ENCODE measurements around the gene NFKBIZ.
"Not testable (repeated sequence)": the region's sequence is repeated elsewhere in the genome, so short reads cannot be mapped to it uniquely, and the experiment has no call there.

NFKBIZ gene

GRCh38 chr3:101849714-101850245, 466 bp downstream of the NFKBIZ start:
- in situ Hi-C loops (cut with MboI; ENCODE audit: low sequenced_read_pairs) = no loop called here

- in situ Hi-C loops (cut with MboI; ENCODE audit: low sequenced_read_pairs) = no loop called here
Measured at GRCh38 chr3:101850246-101851051, 1.1 kb downstream of the NFKBIZ start.

- in situ Hi-C loops (cut with MboI; ENCODE audit: low sequenced_read_pairs) = no loop called here
Measured at GRCh38 chr3:101851072-101851770, 1.9 kb downstream of the NFKBIZ start.

GRCh38 chr3:101851850-101852714, 2.8 kb downstream of the NFKBIZ start:
- in situ Hi-C loops (cut with MboI; ENCODE audit: low sequenced_read_pairs) = no loop called here

GRCh38 chr3:101852983-101853840, 3.9 kb downstream of the NFKBIZ start:
- in situ Hi-C loops (cut with MboI; ENCODE audit: low sequenced_read_pairs) = no loop called here

- in situ Hi-C loops (cut with MboI; ENCODE audit: low sequenced_read_pairs) = no loop called here
Measured at GRCh38 chr3:101853982-101854381, 4.7 kb downstream of the NFKBIZ start.

GRCh38 chr3:101854608-101855304, 5.4 kb downstream of the NFKBIZ start:
- in situ Hi-C loops (cut with MboI; ENCODE audit: low sequenced_read_pairs) = no loop called here

GRCh38 chr3:101857301-101857741, 8.0 kb downstream of the NFKBIZ start:
- in situ Hi-C loops (cut with MboI; ENCODE audit: low sequenced_read_pairs) = no loop called here

- in situ Hi-C loops (cut with MboI; ENCODE audit: low sequenced_read_pairs) = no loop called here
Measured at GRCh38 chr3:101858464-101859030, 9.2 kb downstream of the NFKBIZ start.

- in situ Hi-C loops (cut with MboI; ENCODE audit: low sequenced_read_pairs) = no loop called here
Measured at GRCh38 chr3:101859882-101860448, 10.7 kb downstream of the NFKBIZ start.

- in situ Hi-C loops (cut with MboI; ENCODE audit: low sequenced_read_pairs) = no loop called here
Measured at GRCh38 chr3:101861212-101861788, 12.0 kb downstream of the NFKBIZ start.

GRCh38 chr3:101861789-101862415, 12.6 kb downstream of the NFKBIZ start:
- in situ Hi-C loops (cut with MboI; ENCODE audit: low sequenced_read_pairs) = no loop called here

GRCh38 chr3:101862416-101863165, 13.3 kb downstream of the NFKBIZ start:
- in situ Hi-C loops (cut with MboI; ENCODE audit: low sequenced_read_pairs) = no loop called here

- in situ Hi-C loops (cut with MboI; ENCODE audit: low sequenced_read_pairs) = not testable (repeated sequence)
Measured at GRCh38 chr3:101864926-101865325, 15.6 kb downstream of the NFKBIZ start.

GRCh38 chr3:101865751-101866509, 16.6 kb downstream of the NFKBIZ start:
- in situ Hi-C loops (cut with MboI; ENCODE audit: low sequenced_read_pairs) = no loop called here

- in situ Hi-C loops (cut with MboI; ENCODE audit: low sequenced_read_pairs) = no loop called here
Measured at GRCh38 chr3:101867511-101867910, 18.2 kb downstream of the NFKBIZ start.

- in situ Hi-C loops (cut with MboI; ENCODE audit: low sequenced_read_pairs) = no loop called here
Measured at GRCh38 chr3:101867996-101868395, 18.7 kb downstream of the NFKBIZ start.

All from HL-60/S4 treated with phorbol 12-myristate 13-acetate at 8.2 ng/mL for 4 days and 3 days (cell line).